ENCODE measurements around the gene CDK2AP2.
A peak's percentile ranks its signal among the peaks of the same experiment; 100 is the strongest.
"Not testable (repeated sequence)": the region's sequence is repeated elsewhere in the genome, so short reads cannot be mapped to it uniquely, and the experiment has no call there.

Gene CDK2AP2

DNA sequence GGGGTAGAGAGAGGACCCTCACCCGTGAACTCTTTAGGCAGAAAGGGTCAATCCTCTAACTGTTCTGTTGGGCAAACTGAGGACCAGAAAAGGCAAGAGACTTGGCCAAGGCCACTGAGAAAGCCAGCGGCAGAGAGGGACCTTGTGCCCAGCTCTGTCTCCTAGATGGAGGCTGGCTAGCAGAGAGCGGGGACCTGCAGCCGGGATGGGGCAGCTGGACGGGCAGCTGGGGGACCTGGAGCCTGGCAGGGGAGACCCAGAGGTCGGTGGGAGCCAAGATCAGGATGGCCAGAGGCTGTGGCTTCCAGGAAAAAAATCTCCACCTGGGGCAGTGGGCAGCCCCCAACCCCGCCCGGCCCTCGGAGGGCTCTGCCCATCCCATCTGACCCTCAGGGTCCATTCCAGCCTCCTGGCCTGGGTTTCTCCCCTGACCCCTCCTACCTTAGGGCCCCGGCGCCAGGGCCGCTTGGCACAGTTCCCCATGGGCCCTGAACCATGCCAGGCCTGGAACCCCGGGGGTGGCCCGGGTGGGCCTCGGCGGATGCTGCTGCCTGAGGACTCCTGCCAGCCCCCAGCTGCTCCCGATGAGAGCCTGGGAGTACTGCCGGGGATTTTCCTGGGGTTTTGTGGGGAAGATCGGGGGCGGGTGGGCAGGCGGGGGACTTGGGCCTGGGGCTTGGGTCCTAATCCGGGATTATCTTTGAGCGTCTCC is 15.0 kb upstream of the CDK2AP2 start, which contains the start of gene CABP2:
TSS of gene CABP2 (minus strand) at position 603 of the 712 bp plus-strand sequence. CDS start at position 483, 120 bp downstream.
- H3K27ac ChIP-seq (ENCODE audit: low read length), result no peak within 1 kb of the TSS
- H3K4me1 ChIP-seq (ENCODE audit: insufficient read depth, low read length), result no peaks in the 10 kb centered on the region
- H3K4me3 ChIP-seq (ENCODE audit: low read length), result no peak within 1 kb of the TSS
- no peaks in the 10 kb centered on the region for H3K27me3 ChIP-seq (ENCODE audit: insufficient read depth, low read length)
- H3K36me3 ChIP-seq (ENCODE audit: insufficient read depth, low read depth, low read length), result no peaks in the 10 kb centered on the region
- no peak within 1 kb of the TSS for H3K9ac ChIP-seq (ENCODE audit: low read depth, low read length)
- no peaks in the 10 kb centered on the region for H3K9me3 ChIP-seq (ENCODE audit: insufficient read depth, low read depth, low read length)

GRCh38 chr11:67522338-67522737 is 14.4 kb upstream of the CDK2AP2 start:
- Histone ChIP-seq H3K4me1 (ENCODE audit: insufficient read depth, low read length) (no peaks in the 10 kb centered on the region), H3K4me3 (ENCODE audit: low read length) (no peak overlapping the region), H3K9me3 (ENCODE audit: insufficient read depth, low read depth, low read length) (no peaks in the 10 kb centered on the region), H3K27ac (ENCODE audit: low read length) (no peak overlapping the region), H3K9ac (ENCODE audit: low read depth, low read length) (no peak overlapping the region), H3K27me3 (ENCODE audit: insufficient read depth, low read length) (no peaks in the 10 kb centered on the region), H3K36me3 (ENCODE audit: insufficient read depth, low read depth, low read length) (no peaks in the 10 kb centered on the region)

GRCh38 chr11:67521924-67522323 is 14.0 kb upstream of the CDK2AP2 start:
- H3K4me3 ChIP-seq (ENCODE audit: low read length), result no peak overlapping the region
- H3K27ac ChIP-seq (ENCODE audit: low read length), result no peak overlapping the region
- no peaks in the 10 kb centered on the region for H3K9me3 ChIP-seq (ENCODE audit: insufficient read depth, low read depth, low read length)
- H3K36me3 ChIP-seq (ENCODE audit: insufficient read depth, low read depth, low read length), result no peaks in the 10 kb centered on the region
- H3K27me3 ChIP-seq (ENCODE audit: insufficient read depth, low read length), result no peaks in the 10 kb centered on the region
- H3K4me1 ChIP-seq (ENCODE audit: insufficient read depth, low read length), result no peaks in the 10 kb centered on the region
- no peak overlapping the region for H3K9ac ChIP-seq (ENCODE audit: low read depth, low read length)

DNA sequence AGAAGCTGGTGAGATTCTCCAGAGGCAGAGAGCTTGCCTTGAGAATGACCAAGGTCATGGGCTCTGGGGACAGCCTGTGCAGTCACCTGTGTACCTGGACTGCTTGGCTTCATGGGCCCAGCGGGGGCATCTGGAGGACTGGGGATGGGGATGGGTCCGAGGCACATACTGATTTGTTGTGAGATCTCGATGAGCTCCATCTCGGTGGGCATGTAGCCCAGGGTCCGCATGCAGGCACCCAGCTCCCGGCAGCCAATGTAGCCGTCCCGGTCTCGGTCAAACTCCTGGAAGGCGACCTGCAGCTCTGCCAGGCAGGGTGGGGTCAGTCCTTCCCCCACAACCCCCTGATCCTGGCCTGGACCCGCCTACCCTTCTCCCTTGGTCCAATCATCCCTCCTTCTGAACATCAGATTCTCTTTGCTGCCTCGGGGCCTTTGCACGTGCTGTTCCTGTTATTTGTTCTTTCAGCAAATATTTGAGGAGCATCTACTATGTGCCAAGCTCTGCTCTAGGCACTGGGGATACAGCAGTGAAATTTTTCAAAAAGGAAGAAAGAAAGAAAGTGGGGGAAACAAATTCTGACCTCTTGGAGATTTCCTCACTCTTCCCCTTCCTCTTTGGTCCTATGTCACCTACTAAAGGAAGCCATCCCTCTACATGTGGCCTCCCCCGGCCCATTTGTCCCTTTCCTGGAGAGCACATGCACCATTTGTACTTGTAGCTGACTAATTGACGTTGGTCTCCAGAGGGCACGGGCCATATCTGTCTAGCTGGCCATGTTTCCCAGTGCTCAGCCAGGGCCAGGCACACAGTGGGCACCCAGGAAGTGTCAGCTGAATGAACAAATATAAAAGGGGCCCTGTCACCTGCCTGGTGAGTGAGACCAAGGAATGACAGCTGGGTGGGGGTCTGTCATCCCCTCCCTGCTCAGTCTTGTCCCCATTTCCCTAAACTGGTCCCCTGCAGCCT is 13.2 kb upstream of the CDK2AP2 start:
- Histone ChIP-seq H3K9ac (ENCODE audit: low read depth, low read length) (no peak overlapping the region), H3K36me3 (ENCODE audit: insufficient read depth, low read depth, low read length) (no peaks in the 10 kb centered on the region), H3K9me3 (ENCODE audit: insufficient read depth, low read depth, low read length) (no peaks in the 10 kb centered on the region), H3K27me3 (ENCODE audit: insufficient read depth, low read length) (no peaks in the 10 kb centered on the region), H3K4me3 (ENCODE audit: low read length) (no peak overlapping the region), H3K4me1 (ENCODE audit: insufficient read depth, low read length) (no peaks in the 10 kb centered on the region), H3K27ac (ENCODE audit: low read length) (no peak overlapping the region)

- Histone ChIP-seq H3K36me3 (ENCODE audit: insufficient read depth, low read depth, low read length) (no peaks in the 10 kb centered on the region), H3K27me3 (ENCODE audit: insufficient read depth, low read length) (no peaks in the 10 kb centered on the region), H3K4me1 (ENCODE audit: insufficient read depth, low read length) (no peaks in the 10 kb centered on the region), H3K9me3 (ENCODE audit: insufficient read depth, low read depth, low read length) (no peaks in the 10 kb centered on the region), H3K9ac (ENCODE audit: low read depth, low read length) (no peak overlapping the region), H3K27ac (ENCODE audit: low read length) (no peak overlapping the region), H3K4me3 (ENCODE audit: low read length) (no peak overlapping the region)
Observed at GRCh38 chr11:67519726-67520125, 11.8 kb upstream of the CDK2AP2 start.

GRCh38 chr11:67517784-67518552 is 10.0 kb upstream of the CDK2AP2 start:
- Histone ChIP-seq H3K9me3 (ENCODE audit: insufficient read depth, low read depth, low read length) (no peaks in the 10 kb centered on the region), H3K4me1 (ENCODE audit: insufficient read depth, low read length) (no peaks in the 10 kb centered on the region), H3K36me3 (ENCODE audit: insufficient read depth, low read depth, low read length) (no peaks in the 10 kb centered on the region), H3K27ac (ENCODE audit: low read length) (no peak overlapping the region), H3K4me3 (ENCODE audit: low read length) (no peak overlapping the region), H3K9ac (ENCODE audit: low read depth, low read length) (no peak overlapping the region), H3K27me3 (ENCODE audit: insufficient read depth, low read length) (peaks cover 6% of the 10 kb centered on the region; the same call in 1 of the 2 replicates)

GRCh38 chr11:67516806-67517205 is 8.8 kb upstream of the CDK2AP2 start:
- no peaks in the 10 kb centered on the region for H3K4me1 ChIP-seq (ENCODE audit: insufficient read depth, low read length)

DNA sequence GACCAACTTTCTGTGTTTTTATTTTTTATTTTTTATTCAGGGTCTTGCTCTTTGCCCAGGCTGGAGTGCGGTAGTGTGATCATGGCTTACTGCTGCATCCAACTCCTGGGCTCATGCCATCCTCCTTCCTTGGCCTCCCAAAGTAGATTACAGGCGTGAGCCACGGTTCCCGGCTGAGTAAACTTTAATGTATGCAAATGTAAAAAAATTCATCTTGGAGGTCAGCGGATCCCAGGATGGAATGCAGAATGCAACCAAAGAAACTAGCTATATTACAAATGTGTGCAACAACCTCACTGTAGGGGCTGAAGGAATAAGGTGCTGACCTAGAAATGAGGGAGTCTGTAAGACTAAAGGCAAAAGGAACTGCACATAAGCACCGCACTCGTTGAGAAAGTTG is 6.2 kb upstream of the CDK2AP2 start:
- Histone ChIP-seq H3K36me3 (ENCODE audit: insufficient read depth, low read depth, low read length) (no peaks in the 10 kb centered on the region), H3K9me3 (ENCODE audit: insufficient read depth, low read depth, low read length) (no peaks in the 10 kb centered on the region), H3K9ac (ENCODE audit: low read depth, low read length) (no peak overlapping the region), H3K27ac (ENCODE audit: low read length) (no peak overlapping the region), H3K4me1 (ENCODE audit: insufficient read depth, low read length) (no peaks in the 10 kb centered on the region), H3K4me3 (ENCODE audit: low read length) (no peak overlapping the region), H3K27me3 (ENCODE audit: insufficient read depth, low read length) (peaks cover 9% of the 10 kb centered on the region; the same call in 1 of the 2 replicates)

More at GRCh38 chr11:67516806-67517205, 8.8 kb upstream of the CDK2AP2 start:
- Histone ChIP-seq H3K9me3 (ENCODE audit: insufficient read depth, low read depth, low read length) (no peaks in the 10 kb centered on the region), H3K27ac (ENCODE audit: low read length) (no peak overlapping the region), H3K36me3 (ENCODE audit: insufficient read depth, low read depth, low read length) (no peaks in the 10 kb centered on the region), H3K4me3 (ENCODE audit: low read length) (no peak overlapping the region), H3K27me3 (ENCODE audit: insufficient read depth, low read length) (peaks cover 9% of the 10 kb centered on the region; the same call in 1 of the 2 replicates), H3K9ac (ENCODE audit: low read depth, low read length) (no peak overlapping the region)

DNA sequence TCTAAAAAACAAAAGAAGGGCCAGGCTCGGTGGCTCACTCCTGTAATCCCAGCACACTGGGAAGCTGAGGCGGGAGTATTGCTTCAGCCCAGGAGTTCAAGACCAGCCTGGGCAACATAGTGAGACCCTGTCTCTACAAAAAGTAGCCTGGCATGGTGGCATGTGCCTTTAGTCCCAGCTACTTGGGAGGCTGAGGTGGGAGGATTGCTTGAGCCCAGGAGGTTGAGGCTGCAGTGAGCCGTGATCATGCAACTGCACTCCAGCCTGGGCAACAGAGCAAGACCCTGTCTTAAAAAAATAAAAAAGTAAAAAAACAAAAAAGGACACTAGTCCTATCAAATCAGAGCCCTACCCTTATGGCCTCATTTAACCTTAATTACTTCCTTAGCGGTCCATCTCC is 3.6 kb upstream of the CDK2AP2 start:
- not testable (repeated sequence) for H3K27me3 ChIP-seq (ENCODE audit: insufficient read depth, low read length); H3K9ac ChIP-seq (ENCODE audit: low read depth, low read length); H3K4me1 ChIP-seq (ENCODE audit: insufficient read depth, low read length); H3K9me3 ChIP-seq (ENCODE audit: insufficient read depth, low read depth, low read length); H3K36me3 ChIP-seq (ENCODE audit: insufficient read depth, low read depth, low read length); H3K27ac ChIP-seq (ENCODE audit: low read length); H3K4me3 ChIP-seq (ENCODE audit: low read length)

DNA sequence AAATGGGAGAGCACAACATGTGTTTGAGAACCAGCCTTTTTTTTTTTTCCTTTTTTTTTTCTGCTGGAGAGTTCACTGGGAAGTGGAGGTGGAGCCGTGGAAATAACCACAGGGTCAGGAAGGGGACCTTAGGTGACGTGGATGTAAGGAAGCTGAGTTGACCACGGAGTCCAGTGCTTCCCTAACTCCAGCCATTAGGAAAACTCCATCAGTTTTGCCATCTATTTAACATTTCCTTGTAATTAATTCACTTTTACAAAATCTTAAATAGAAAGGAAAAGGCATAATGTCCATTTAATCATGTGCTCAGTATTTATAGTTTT is 2.0 kb upstream of the CDK2AP2 start:
- H3K4me3 ChIP-seq (ENCODE audit: low read length), result no peak overlapping the region
- peaks cover 5% of the 10 kb centered on the region; the same call in 1 of the 2 replicates for H3K4me1 ChIP-seq (ENCODE audit: insufficient read depth, low read length)
- H3K9me3 ChIP-seq (ENCODE audit: insufficient read depth, low read depth, low read length), result no peaks in the 10 kb centered on the region
- H3K27me3 ChIP-seq (ENCODE audit: insufficient read depth, low read length), result peaks cover 9% of the 10 kb centered on the region; the same call in 1 of the 2 replicates
- H3K9ac ChIP-seq (ENCODE audit: low read depth, low read length), result no peak overlapping the region
- H3K27ac ChIP-seq (ENCODE audit: low read length), result no peak overlapping the region
- 0 out of 2 replicates have a peak, but pooled peaks cover 3% of the 10 kb centered on the region for H3K36me3 ChIP-seq (ENCODE audit: insufficient read depth, low read depth, low read length)

DNA sequence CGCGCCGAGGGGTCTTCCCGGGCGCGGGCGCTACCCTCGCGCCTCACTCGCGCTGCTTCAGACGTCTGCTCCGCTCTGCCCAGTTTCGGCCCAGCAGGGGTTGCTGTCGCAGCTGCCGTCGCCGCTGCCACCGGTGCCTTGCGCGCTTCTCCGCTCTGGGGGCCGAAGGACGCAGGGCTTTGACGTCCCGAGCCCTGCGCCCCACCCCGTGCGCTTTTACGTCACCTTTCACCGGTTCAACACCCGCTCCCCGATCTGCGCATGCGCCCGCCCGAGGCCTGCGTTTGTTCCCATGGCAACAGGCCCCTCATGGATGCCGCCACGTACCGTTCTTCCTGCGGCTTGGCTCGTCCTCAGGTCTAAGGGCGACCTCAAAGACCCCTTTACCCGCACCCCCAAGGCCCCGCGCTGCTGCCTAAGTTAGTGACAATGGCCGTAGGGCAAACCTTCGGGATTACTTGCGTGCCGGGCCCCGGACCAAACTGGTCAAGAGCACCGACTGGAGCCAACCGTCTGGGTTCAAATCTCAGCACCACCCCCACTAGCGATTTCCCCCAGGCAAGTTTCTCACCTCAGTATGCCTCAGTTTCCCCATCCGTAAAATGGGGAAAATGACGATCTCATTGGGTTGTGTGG is 642 bp upstream of the CDK2AP2 start:
- H3K9ac ChIP-seq (ENCODE audit: low read depth, low read length), result peak overlapping the region; percentile 86; the same call in 1 of the 2 replicates
- H3K27me3 ChIP-seq (ENCODE audit: insufficient read depth, low read length), result peaks cover 7% of the 10 kb centered on the region; the same call in 1 of the 2 replicates
- H3K9me3 ChIP-seq (ENCODE audit: insufficient read depth, low read depth, low read length), result no peaks in the 10 kb centered on the region
- H3K36me3 ChIP-seq (ENCODE audit: insufficient read depth, low read depth, low read length), result 0 out of 2 replicates have a peak, but pooled peaks cover 3% of the 10 kb centered on the region
- peak overlapping the region; percentile 91 for H3K4me3 ChIP-seq (ENCODE audit: low read length)
- peak overlapping the region; percentile 90 for H3K27ac ChIP-seq (ENCODE audit: low read length)
- peaks cover 5% of the 10 kb centered on the region; the same call in 1 of the 2 replicates for H3K4me1 ChIP-seq (ENCODE audit: insufficient read depth, low read length)

Data from iPS-20b (cell line).